Activated CD8-positive, alpha-beta memory T cell treated with anti-CD3 and anti-CD28 coated beads for 48 hours (primary cell): ENCODE data around the gene PARP8.
"Not testable (repeated sequence)": the region's sequence is repeated elsewhere in the genome, so short reads cannot be mapped to it uniquely, and the experiment has no call there.

Experiments used
- DNase-seq, 3 experiments: peaks; one replicate each; pipeline ENCODE4 v3.0.0-alpha.2; 2020; ENCODE audit warnings: low read depth in 2 of 3, low spot score in 2 of 3

Gene PARP8

GRCh38 chr5:50666261-50667022 is at the start of gene PARP8:
PARP8 (plus strand) TSS chr5:50666637; CDS start chr5:50667096, 459 bp downstream.
- peak; percentile 23 to 29 (median 24) for DNase-seq

GRCh38 chr5:50623666-50624065 is 42.8 kb upstream of the PARP8 start:
- DNase-seq, result no peak

GRCh38 chr5:50634866-50635265 is 31.6 kb upstream of the PARP8 start:
- peak in 1 of 3 experiments; percentile 5 for DNase-seq

GRCh38 chr5:50637576-50637975 is 28.9 kb upstream of the PARP8 start:
- not testable (repeated sequence) for DNase-seq

- DNase-seq, result no peak
Observed at GRCh38 chr5:50646591-50646990, 19.8 kb upstream of the PARP8 start.

- no peak for DNase-seq
Observed at GRCh38 chr5:50647726-50648125, 18.7 kb upstream of the PARP8 start.

GRCh38 chr5:50653946-50654345 is 12.5 kb upstream of the PARP8 start:
- DNase-seq, result no peak

GRCh38 chr5:50655067-50655809 is 11.2 kb upstream of the PARP8 start:
- DNase-seq, result no peak

- no peak for DNase-seq
Observed at GRCh38 chr5:50655810-50656205, 10.6 kb upstream of the PARP8 start.

GRCh38 chr5:50657044-50657443 is 9.4 kb upstream of the PARP8 start:
- no peak for DNase-seq

GRCh38 chr5:50658246-50658645 is 8.2 kb upstream of the PARP8 start:
- DNase-seq, result no peak

GRCh38 chr5:50663636-50664035 is 2.8 kb upstream of the PARP8 start:
- no peak for DNase-seq

- no peak for DNase-seq
Observed at GRCh38 chr5:50665091-50665490, 1.3 kb upstream of the PARP8 start.

- DNase-seq, result not testable (repeated sequence)
Observed at GRCh38 chr5:50665761-50666202, 655 bp upstream of the PARP8 start.

- DNase-seq, result peak in 2 of 3 experiments; percentile 12 to 42
Observed at GRCh38 chr5:50667023-50667652, 701 bp downstream of the PARP8 start.

GRCh38 chr5:50667653-50668595 is 1.5 kb downstream of the PARP8 start:
- peak; percentile 65 to 78 (median 74) for DNase-seq

GRCh38 chr5:50668636-50669035 is 2.2 kb downstream of the PARP8 start:
- DNase-seq, result not testable (repeated sequence)

GRCh38 chr5:50672663-50673062 is 6.2 kb downstream of the PARP8 start:
- no peak for DNase-seq

- DNase-seq, result not testable (repeated sequence)
Observed at GRCh38 chr5:50673444-50673843, 7.0 kb downstream of the PARP8 start.

- DNase-seq, result no peak
Observed at GRCh38 chr5:50675385-50675784, 8.9 kb downstream of the PARP8 start.

- not testable (repeated sequence) for DNase-seq
Observed at GRCh38 chr5:50679554-50679953, 13.1 kb downstream of the PARP8 start.
